Upper lobe of left lung (tissue), 6 donors: ENCODE data around the gene SEMA7A. TPM values are rescaled to one million over a fixed set of nuclear protein-coding genes. Genes with fewer than 3 reads are reported as not detected.
A peak's percentile ranks its signal among the peaks of the same experiment; 100 is the strongest.

Source experiments
- ATAC-seq, 2 donors: fragments of 200-7000 bp; cut with Tn5 transposase; one replicate each; pipeline ENCODE4 v1.9.1; 2022; ENCODE audit warnings: mild to moderate bottlenecking in 2 of 2, moderate library complexity in 2 of 2; ENCODE audit not compliant: low FRiP score in 2 of 2
- DNase-seq, 2 donors: peaks; one replicate each; pipeline ENCODE4 v3.0.0-alpha.2; 2019 to 2020
- H3K27ac ChIP-seq, 4 donors: fragments of 200-600 bp; sonication (generic); one replicate each; pipeline ENCODE4 v1.5.1; 2016 to 2019
- H3K27me3 ChIP-seq, 4 donors: fragments of 200-600 bp; sonication (generic); one replicate each; pipeline ENCODE4 v1.5.1; 2017 to 2019
- H3K36me3 ChIP-seq, 4 donors: fragments of 200-600 bp; sonication (generic); one replicate each; pipeline ENCODE4 v1.5.1; 2016 to 2019
- H3K4me1 ChIP-seq, 4 donors: fragments of 200-600 bp; sonication (generic); one replicate each; pipeline ENCODE4 v1.5.1; 2018 to 2019
- H3K4me3 ChIP-seq, 4 donors: fragments of 200-600 bp; sonication (generic); one replicate each; pipeline ENCODE4 v1.5.1; 2017 to 2019; ENCODE audit warnings: mild to moderate bottlenecking in 2 of 4, moderate library complexity in 1 of 4
- H3K9me3 ChIP-seq, 4 donors: fragments of 200-600 bp; sonication (generic); one replicate each; pipeline ENCODE4 v1.5.1; 2018 to 2019
- CTCF ChIP-seq, 6 experiments: fragments of 450-650 bp in 4 of 6; fragments of 200-600 bp in 2 of 6; sonication (generic) in 2 of 6; IDR thresholded peaks; one replicate each; pipeline ENCODE4 v1.5.1; 2016 to 2019; ENCODE audit warnings: antibody characterized with exemption in 6 of 6
- EP300 ChIP-seq, 4 donors: sonication (generic); formaldehyde crosslinking; IDR thresholded peaks; one replicate each; pipeline ENCODE4 v1.5.1; 2017; ENCODE audit warnings: antibody characterized with exemption in 4 of 4, control low read depth in 2 of 4
- POLR2A ChIP-seq, 4 donors: fragments of 450-650 bp; IDR thresholded peaks; one replicate each; pipeline ENCODE4 v1.5.1; 2016 to 2017; ENCODE audit warnings: antibody characterized with exemption in 4 of 4, mild to moderate bottlenecking in 2 of 4
- POLR2AphosphoS5 ChIP-seq, 2 donors: sonication (generic); formaldehyde crosslinking; IDR thresholded peaks; one replicate each; pipeline ENCODE4 v1.5.1; 2017; ENCODE audit warnings: antibody characterized with exemption in 2 of 2
- WGBS, 2 donors: methylation state at CpG; one replicate each; pipeline ENCODE4 v1.1.5; 2017 to 2018; 5-methylcytosine and 5-hydroxymethylcytosine counted together
- total RNA-seq, 6 donors: library from RNA; depleted of rRNA in 4 of 6; stranded (reverse); fragments of >200 nt in 4 of 6; gene quantifications; one replicate each; pipeline versions ENCODE4 v1.1.0 to v1.2.1, GENCODE V29; 2016 to 2021
- donor health status: DM: no; HTN: no; CAD: no; lungs with moderate emphysema.
- donor health status: DM: no; HTN: yes; CAD: no; lungs with severe emphysema.

Gene SEMA7A
- total RNA-seq, 6 donors from 2014 or later: 1.0 to 9.1 (median 5.3) TPM

GRCh38 chr15:74406992-74407705 is 26.6 kb downstream of the SEMA7A start:
- Histone ChIP-seq H3K27me3 (no peaks in the 10 kb centered on the region), H3K36me3 (peaks cover 0 to 19% (median 7%) of the 10 kb centered on the region in 4 donors), H3K27ac (no peak overlapping the region), H3K4me1 (peaks cover 0 to 15% (median 10%) of the 10 kb centered on the region in 4 donors), H3K9me3 (no peaks in the 10 kb centered on the region), H3K4me3 (no peak overlapping the region)
- DNase-seq (peak in 1 of 2 donors; percentile 37), ATAC-seq (peak in 1 of 2 donors; percentile 18)
- 50 to 69% methylated on average over 11 to 12 of the region's 12 CpGs for WGBS, 2 donors
- TF ChIP-seq POLR2A (IDR thresholded peaks at IDR 0.05) (no peak), CTCF (IDR thresholded peaks at IDR 0.05) (no peak), EP300 (IDR thresholded peaks at IDR 0.05) (no peak), POLR2AphosphoS5 (IDR thresholded peaks at IDR 0.05) (no peak)

GRCh38 chr15:74406517-74406916 is 27.2 kb downstream of the SEMA7A start:
- ATAC-seq: no peak

GRCh38 chr15:74405823-74406222 is 27.9 kb downstream of the SEMA7A start:
- Histone ChIP-seq H3K4me3 (no peak overlapping the region), H3K27me3 (no peaks in the 10 kb centered on the region), H3K4me1 (peaks cover 0 to 15% (median 10%) of the 10 kb centered on the region in 4 donors), H3K9me3 (no peaks in the 10 kb centered on the region), H3K36me3 (peaks cover 0 to 8% (median 4%) of the 10 kb centered on the region in 4 donors), H3K27ac (no peak overlapping the region)
- DNase-seq (no peak), ATAC-seq (no peak)
- TF ChIP-seq POLR2A (IDR thresholded peaks at IDR 0.05) (no peak), POLR2AphosphoS5 (IDR thresholded peaks at IDR 0.05) (no peak), EP300 (IDR thresholded peaks at IDR 0.05) (no peak)
- 89 to 96% methylated on average over 7 of the region's 7 CpGs for WGBS, 2 donors

More at GRCh38 chr15:74406517-74406916, 27.2 kb downstream of the SEMA7A start:
- no peak for DNase-seq
- no peak overlapping the region for H3K4me3 ChIP-seq
- no peak for TF ChIP-seq EP300 (IDR thresholded peaks at IDR 0.05)
- TF ChIP-seq POLR2A (IDR thresholded peaks at IDR 0.05): no peak
- no peak for TF ChIP-seq CTCF (IDR thresholded peaks at IDR 0.05)
- no peak for TF ChIP-seq POLR2AphosphoS5 (IDR thresholded peaks at IDR 0.05)
- peaks cover 0 to 14% (median 5%) of the 10 kb centered on the region in 4 donors for H3K36me3 ChIP-seq
- WGBS, 2 donors: 86 to 97% methylated on average over 4 of the region's 4 CpGs
- H3K9me3 ChIP-seq: no peaks in the 10 kb centered on the region
- H3K27me3 ChIP-seq: no peaks in the 10 kb centered on the region
- H3K27ac ChIP-seq: no peak overlapping the region
- peaks cover 0 to 15% (median 10%) of the 10 kb centered on the region in 4 donors for H3K4me1 ChIP-seq

- no peak for DNase-seq
- peaks cover 2 to 15% (median 10%) of the 10 kb centered on the region in 4 donors for H3K4me1 ChIP-seq
- H3K27ac ChIP-seq: peak overlapping the region in 1 of 4 donors; percentile 45
- H3K36me3 ChIP-seq: no peaks in the 10 kb centered on the region
- WGBS, 2 donors: 59 to 61% methylated on average over 16 of the region's 16 CpGs
- H3K9me3 ChIP-seq: no peaks in the 10 kb centered on the region
- no peaks in the 10 kb centered on the region for H3K27me3 ChIP-seq
- no peak for ATAC-seq
- no peak for TF ChIP-seq POLR2A (IDR thresholded peaks at IDR 0.05)
- TF ChIP-seq POLR2AphosphoS5 (IDR thresholded peaks at IDR 0.05): no peak
- no peak overlapping the region for H3K4me3 ChIP-seq
Observed at GRCh38 chr15:74403991-74404563, 29.7 kb downstream of the SEMA7A start.

- Histone ChIP-seq H3K36me3 (no peaks in the 10 kb centered on the region), H3K4me1 (peaks cover 2 to 15% (median 10%) of the 10 kb centered on the region in 4 donors), H3K27me3 (no peaks in the 10 kb centered on the region), H3K4me3 (no peak overlapping the region), H3K27ac (peak overlapping the region in 2 of 4 donors; percentile 15 to 45), H3K9me3 (no peaks in the 10 kb centered on the region)
- DNase-seq: no peak
- ATAC-seq: no peak
- 87 to 96% methylated on average over 9 to 10 of the region's 10 CpGs for WGBS, 2 donors
- TF ChIP-seq CTCF (IDR thresholded peaks at IDR 0.05): no peak
- no peak for TF ChIP-seq POLR2AphosphoS5 (IDR thresholded peaks at IDR 0.05)
- no peak for TF ChIP-seq EP300 (IDR thresholded peaks at IDR 0.05)
- TF ChIP-seq POLR2A (IDR thresholded peaks at IDR 0.05): no peak
Observed at GRCh38 chr15:74403588-74403919, 30.2 kb downstream of the SEMA7A start.
